HuH-7 (cell line): ENCODE data around the gene MPO.

Experiments used
- DNase-seq: peaks from one replicate; pipeline ENCODE4 v3.0.0; 2011; ENCODE audit warnings: low spot score

The MPO gene

DNA sequence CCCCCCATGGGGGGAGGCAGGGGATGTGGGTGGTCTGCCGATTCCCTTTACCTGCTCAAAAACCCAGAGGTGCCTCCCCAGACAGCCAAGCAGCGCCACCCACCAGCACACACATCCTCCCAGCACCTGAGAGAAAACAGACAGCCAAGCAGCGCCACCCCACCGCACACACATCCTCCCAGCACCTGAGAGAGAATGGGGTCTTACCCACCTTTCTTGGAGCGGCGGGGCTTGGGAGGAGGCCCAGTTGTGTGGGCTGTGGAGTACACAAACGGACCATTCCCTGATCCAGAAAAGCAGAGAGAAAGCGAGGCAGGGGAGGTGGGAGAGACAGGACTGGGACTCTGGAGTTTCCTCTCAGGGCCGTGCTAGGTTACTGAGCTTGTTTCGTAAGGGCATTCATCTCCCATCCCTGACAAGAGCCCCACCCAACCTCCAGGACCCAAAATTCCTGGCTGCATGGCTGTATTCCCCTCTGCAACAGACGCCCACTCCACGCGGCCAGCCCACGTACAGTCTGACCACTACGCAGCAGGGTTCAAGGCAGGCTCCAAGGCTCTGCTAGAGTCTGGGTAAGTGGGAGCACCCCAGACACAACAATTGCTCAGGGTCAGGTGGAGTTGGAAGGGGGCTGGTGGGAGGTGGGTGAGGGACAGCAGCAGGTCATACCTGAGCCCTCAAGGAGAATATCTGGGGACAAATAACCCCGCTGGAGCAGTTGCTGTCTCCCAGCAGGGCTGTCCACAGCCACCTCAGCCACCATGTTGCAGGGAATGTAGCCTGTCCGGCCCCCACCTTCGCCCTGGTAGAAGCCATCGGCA lies 25.6 kb upstream of the MPO start:
- DNase-seq, result no peak

GRCh38 chr17:58305626-58306025 lies 24.9 kb upstream of the MPO start:
- no peak for DNase-seq

- DNase-seq, result no peak
Measured at GRCh38 chr17:58304750-58305486, 24.2 kb upstream of the MPO start.

DNA sequence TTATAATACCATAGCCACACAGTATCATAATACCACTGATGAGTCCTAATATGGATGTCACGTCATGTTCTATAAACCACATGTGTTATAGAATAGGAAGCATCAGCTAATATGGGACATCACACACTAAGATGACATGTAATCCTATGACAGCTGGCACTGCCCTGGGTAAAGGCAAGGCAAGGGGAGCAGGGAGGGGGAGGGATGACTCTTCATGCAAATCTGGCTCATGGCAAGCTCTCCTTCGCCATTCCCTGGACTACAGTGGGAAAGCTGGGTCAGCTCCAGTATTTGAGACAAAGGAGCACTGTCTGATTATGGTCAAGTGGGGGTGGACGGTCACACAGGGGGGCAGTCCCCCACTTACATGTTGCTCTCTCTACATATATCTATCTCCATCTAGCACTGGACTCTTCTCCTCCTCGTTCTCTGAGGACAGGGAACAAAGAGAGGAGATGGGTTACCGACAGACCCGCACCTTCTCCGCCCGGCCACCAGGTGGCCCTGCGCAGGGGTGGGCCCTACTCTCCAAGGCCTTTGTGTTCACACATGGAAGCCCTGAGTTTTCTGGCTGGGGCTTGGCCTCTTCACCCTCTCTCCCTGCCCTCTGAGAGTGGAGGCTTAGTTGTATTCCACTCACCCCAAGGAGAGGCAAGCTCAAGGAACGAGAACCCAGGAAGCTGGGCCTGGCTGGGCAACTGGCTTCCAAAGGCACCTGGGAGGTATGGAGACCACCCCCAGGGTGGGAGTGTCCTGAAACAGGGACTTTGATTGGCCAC lies 23.4 kb upstream of the MPO start:
- peak; percentile 97 for DNase-seq

GRCh38 chr17:58302919-58303585 lies 22.3 kb upstream of the MPO start:
- DNase-seq, result no peak

DNA sequence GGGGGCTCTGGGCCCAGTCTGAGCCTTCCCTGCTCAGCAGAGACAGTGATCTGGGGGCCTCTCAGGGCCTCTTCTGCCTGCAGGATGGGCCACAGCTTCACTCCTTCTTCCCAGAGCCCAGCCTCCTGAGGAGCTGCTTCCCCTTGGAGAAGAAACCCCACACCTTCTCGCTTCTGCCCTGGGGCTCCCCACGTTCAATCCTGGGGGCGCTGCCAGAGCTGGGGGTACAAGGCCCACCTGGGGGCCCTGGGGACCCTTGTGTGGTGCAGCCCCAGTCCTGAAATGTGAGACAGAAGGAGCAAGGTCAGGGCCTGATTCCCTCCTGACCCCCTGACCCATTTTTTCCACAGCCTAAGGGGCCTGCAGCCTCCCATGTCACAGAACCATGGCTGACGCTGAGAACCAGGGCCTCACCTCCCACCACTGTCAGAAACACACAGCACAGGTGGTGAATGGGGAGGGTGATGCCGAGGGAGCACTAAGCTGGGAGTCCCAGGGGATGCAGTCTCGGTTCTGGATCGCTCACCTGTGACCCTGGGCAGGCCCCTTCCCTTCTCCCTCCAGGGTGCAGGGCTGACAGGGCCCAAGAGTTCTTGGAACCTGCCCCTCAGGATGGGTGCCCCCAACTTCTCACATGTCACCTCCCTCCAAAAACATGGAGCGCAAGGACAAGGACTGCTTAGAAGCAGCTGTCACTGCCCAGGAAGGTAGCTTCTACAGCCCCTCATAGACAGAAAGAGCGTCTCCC lies 21.6 kb upstream of the MPO start:
- no peak for DNase-seq

GRCh38 chr17:58301504-58302150 lies 20.9 kb upstream of the MPO start:
- no peak for DNase-seq

DNA sequence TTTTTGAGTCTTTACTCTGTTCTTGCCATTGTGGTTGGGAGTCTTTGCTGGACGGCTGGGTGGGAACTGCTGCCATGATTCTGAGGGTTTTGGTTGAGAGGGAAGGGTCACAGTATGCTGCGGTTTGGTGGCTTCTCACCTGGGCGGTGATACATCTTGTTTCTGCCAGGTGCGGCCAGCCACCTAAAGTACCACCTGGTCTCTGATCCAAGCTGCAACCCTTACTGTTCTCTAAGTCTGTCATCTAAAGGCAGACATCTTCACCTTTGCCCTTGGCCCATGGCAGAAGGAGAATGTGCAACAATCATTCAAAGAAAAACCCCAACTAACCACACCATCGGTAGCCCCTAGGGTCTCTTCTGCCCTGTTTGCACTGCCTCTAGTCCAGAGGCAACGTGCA lies 19.6 kb upstream of the MPO start:
- no peak for DNase-seq

- no peak for DNase-seq
Measured at GRCh38 chr17:58294034-58294433, 13.3 kb upstream of the MPO start.

- DNase-seq, result no peak
Measured at GRCh38 chr17:58291246-58291645, 10.5 kb upstream of the MPO start.

DNA sequence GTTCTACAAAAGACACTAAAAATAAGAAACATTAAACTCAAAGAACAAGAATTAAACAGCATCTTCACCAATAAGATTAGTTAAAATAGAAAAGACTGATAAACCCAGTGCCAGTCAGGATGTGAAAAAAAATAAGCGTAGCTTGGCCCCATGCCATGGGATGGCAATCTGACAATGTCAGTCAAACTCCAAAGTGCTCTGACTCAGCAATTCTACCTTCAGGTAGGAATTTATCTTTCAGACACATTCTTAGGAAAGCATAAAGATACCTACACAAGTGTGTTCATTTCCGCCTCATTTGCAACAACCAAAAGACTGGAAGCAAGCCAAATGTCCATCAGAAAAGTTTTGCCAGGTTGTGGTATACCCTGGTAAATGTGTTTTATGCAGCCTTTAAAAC lies 9.1 kb upstream of the MPO start:
- no peak for DNase-seq

GRCh38 chr17:58285422-58285810 lies 4.7 kb upstream of the MPO start:
- DNase-seq, result no peak

- no peak for DNase-seq
Measured at GRCh38 chr17:58284613-58285421, 4.1 kb upstream of the MPO start.

DNA sequence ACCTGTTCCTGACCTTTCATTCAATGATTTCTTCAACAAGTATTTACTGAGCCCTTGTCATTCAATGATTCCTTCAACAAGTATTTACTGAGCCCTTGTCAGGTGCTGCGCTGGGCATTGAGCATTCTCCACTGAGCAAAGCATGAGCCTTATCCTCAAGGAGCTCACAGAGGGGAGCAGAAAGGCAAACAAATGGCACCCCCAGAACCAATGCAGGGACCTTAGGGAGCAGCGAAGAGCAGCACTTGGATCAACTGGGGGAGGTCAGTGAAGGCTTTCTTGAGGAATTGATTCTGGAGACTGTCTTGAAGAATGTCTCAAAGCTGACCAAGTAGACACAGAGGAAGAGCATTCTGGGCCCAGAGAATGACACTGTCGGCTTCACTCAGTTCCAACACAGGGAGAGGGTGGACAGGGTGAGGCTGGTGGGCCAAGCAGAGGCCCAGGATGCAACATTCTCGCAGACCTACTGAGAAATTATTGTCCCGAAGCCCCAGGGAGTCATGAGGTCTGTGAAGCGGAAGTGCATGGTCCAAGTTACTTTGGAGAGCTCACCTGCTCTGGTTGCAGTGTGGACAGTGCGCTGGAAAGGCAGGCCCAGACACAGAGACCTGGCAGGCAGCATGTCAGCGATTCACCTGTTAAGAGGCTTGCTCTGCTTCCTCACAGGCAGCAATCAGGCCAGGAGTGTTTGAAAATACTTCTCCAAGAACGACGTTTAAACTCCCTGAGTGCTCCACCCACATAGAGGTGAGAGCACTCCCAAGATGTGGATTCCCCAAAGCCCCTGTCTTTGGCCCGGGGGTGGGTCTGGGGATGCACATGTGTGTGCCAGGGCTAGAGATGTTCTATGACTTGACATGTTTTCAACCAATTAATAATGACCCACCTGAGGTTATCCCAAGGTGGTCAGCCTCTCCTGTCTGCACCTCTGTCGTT lies 3.2 kb upstream of the MPO start:
- DNase-seq, result no peak

- no peak for DNase-seq
Measured at GRCh38 chr17:58282442-58282841, 1.7 kb upstream of the MPO start.

DNA sequence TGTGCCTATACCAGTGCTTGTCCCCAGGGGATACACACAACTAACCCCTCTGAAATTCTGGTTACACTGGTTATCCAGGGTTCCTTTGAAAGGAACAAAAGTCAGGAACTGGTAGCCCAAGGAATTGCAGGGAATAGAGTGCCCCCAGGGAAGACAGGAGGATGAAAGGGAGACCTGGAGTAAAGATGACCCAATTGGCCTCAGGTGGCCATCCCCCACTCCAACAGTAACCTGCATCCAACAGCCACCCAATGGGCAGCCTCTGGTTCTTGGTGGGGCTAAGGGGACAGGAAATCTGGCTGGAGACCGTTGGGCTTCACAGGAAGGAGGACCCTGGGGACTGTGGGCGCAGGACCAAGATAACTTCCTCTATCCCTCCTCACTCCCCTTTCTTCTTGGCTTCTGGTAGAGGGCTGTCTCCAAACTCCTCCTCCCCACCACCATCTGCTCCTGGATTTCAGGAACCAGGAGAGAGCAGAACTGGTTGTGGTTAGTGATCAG lies 826 bp upstream of the MPO start:
- DNase-seq, result no peak

- DNase-seq, result no peak
Measured at GRCh38 chr17:58279736-58280479, 827 bp downstream of the MPO start.
